TTC549 (cell line): ENCODE measurements around the gene PRRC2B.
"Not testable (repeated sequence)": the region's sequence is repeated elsewhere in the genome, so short reads cannot be mapped to it uniquely, and the experiment has no call there.

Experiments used
- FAIRE-seq: peaks from 2 replicates; lab custom pipeline; 2012; peaks lifted over from hg19 to GRCh38; lab: Jason Lieb, UNC

Gene PRRC2B

DNA sequence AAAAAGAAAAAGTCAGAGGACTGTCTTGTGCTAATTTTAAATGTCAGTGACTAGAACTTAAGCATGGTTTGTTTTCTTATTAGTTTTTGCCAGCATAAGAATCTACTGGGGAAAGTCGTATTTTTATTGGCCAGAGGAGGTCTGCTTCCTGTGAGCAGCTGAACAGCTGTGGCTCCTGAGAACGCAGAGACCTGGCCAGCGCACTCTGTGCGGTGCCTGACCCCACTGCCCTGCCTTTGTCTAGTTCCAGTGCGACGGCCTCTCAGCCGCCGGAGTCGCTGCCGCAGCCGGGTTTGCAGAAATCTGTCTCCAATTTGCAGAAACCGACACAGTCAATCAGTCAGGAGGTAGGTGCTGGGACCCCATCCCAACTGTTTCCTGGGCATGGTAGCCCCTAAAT, 42.5 kb downstream of the PRRC2B start:
- no peak for FAIRE-seq

DNA sequence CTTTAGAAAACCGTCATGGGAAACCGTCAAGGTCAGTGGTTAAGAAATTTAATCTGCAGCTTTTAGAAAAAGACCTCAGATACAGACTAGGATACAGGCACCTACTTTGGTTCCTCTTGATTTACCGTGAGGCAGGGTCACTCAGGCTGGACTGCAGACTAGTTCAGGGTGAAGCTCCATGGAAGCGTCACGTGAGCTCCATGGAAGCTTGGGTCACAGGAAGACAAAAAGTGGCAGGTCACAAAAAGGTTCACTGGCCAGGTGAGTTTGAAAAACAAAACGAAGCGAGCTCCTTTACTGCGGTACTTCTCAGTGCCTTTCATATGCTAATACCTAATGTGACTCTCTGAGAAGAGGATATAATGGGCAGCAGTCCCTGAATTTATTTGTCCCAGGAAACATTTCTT, 43.0 kb downstream of the PRRC2B start:
- no peak for FAIRE-seq

DNA sequence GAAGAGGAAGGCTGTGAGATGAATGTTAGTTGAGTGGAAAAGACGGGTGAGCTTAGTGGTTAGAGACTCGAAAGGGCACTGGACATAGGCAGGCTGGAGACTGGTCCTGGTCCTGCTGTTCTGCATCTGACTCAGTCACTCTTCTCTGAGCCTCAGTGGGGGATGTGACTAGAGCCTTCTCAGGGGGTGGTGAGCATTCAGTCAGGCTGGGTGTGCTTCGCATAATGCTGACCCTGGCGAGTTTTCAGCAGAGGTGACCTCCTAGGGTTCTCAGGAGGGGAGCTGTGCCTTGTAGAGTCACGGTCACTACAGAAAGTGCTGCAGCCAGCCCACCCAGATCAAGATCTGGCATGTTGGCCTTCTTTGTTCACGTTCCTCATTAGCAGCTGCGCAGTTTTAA, 44.3 kb downstream of the PRRC2B start:
- no peak for FAIRE-seq

DNA sequence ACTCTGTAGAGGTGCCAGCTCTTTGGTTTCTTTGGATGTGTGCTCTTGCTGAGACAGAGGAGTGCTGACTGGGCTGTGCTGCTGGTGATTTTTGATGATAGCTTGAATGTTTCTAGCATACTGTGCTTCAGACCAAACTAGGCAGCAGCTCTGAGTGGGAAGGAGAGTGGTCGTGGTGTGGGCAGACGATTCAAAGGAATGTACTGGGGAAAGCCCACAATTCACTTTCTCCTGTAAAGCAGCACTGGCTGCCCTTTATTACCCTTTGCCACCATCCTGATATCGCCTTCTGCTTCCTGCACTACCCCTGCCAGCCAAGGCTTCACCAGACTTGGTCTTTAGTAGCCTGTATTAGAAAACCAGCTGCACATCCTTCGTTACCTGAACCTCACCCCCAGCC, 45.3 kb downstream of the PRRC2B start:
- no peak for FAIRE-seq

DNA sequence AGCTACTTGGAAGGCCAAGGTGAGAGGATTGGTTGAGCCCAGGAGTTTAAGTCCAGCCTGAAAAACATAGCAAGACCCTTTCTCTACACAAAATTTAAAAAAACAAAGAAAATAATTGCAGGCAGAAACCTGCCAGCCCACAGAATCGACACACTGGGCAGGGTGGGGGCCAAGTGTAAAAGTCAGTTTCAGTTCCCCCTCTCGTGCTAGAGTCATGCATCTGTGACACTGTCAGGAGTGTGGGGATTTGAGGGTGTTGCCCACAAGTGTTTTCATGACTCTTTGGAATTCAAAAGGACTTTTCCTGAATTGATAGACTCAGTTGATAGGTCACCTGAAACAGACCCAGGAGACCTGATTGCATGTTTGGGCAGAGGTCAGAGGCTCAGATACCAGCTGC, 47.6 kb downstream of the PRRC2B start:
- no peak for FAIRE-seq

DNA sequence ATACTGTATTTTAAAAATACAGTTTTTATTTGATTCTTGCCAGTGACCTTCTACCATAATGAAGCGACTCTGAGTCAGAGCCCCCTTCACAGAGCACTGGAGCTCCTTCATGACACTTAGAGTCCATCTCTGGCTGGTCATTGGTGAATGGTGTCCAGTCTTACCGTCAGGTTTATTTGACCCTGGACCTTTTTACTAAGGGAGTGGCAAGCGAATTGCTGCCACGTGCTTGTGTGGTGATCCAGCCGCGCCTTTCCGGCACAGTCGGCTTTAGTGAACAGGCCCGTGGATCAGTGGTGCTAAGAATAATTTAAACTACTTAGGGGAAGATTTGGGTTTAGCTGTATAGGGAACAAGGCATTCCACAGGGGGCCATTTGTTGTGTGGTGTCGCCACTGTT, 48.5 kb downstream of the PRRC2B start:
- no peak for FAIRE-seq

DNA sequence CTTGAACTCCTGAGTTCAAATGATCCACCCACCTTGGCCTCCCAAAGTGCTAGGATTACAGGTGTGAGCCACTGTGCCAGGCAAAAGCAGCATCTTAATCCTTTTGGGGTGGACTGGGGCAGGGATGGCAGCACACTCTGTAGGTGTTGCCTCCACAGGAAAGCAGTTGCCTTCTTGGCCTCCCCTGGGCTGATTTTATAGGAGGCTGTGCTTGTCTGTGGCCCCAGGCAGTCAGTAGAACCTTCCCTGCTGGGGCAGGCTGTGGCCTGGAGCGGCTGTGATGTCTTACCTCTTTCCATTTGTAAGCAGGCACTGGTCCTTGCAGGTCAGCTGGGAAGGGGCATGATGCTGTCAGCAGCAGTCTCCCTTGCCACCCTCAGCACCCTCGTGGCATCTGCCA, 49.8 kb downstream of the PRRC2B start:
- no peak for FAIRE-seq

DNA sequence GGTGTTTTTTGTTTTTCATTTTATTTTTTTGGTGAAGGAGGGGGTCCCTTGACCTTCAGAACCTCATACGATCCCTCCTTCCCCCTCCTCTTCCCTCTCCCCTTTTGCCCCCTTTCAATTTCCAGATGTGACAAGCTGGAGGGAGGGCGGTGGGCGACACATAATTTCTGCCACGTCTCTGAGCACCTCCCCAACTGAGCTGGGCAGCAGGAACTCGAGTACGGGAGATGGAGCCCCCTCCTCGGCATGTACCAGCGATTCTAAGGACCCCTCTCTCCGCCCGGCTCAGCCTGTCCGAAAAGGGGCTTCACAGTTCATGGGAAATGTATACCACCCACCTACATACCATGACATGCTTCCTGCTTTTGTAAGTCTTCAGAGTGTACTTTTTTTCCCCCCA, 52.4 kb downstream of the PRRC2B start:
- FAIRE-seq: no peak

DNA sequence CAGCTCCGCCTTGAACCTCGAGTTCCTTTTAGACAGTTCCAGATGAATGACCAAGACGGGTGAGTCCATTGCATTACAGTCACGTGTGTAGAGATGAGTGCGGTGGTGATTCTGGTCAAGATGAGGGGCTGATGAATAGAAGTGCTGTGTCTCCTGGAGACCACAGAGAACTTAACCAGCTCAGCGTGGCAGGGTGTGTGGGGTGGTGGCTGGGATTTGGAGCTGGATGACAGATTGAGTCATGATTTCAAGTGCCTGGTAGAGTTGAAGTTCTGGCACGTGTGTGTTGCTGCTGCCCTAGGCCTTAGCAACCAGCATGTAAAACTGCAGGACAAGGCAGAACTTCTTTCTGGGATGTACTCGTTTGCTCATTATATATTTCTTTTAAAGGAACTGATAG, 53.3 kb downstream of the PRRC2B start:
- FAIRE-seq: no peak

DNA sequence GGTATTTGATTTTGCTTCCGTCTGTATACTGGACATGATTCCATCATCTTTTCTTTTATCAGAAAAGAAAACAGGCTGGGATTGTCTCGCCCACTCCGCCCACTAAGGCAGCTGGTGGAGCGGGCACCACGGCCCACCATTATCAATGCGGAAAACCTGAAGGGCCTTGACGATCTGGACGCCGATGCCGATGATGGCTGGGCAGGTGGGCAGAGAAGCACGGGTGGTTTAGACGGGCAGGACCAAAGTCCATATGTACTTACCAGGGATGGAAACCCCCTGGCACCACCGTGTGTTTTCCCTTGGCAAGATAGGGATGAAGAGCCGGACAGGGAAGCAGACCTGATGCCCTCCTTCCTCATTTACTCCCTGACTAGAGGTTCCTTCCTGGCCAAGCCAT, 53.7 kb downstream of the PRRC2B start:
- FAIRE-seq: no peak

DNA sequence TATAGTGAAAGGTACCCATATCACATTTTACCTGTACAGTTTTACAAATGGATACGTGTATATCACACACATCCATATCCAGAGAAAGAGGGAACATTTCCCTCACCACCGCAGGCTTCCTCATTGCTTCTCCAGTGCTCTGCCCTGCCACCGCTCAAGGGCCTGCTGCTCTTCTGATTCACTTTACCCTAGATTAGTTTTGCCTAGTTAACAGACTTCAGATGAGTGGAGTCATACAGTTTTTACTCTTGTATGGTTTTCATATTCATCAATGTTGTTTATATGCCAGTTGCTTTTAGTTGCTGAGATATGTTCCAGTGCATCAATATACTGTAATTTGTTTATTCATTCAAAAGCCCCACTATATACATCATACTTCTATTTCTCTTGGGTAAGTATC, 54.9 kb downstream of the PRRC2B start:
- FAIRE-seq: no peak

DNA sequence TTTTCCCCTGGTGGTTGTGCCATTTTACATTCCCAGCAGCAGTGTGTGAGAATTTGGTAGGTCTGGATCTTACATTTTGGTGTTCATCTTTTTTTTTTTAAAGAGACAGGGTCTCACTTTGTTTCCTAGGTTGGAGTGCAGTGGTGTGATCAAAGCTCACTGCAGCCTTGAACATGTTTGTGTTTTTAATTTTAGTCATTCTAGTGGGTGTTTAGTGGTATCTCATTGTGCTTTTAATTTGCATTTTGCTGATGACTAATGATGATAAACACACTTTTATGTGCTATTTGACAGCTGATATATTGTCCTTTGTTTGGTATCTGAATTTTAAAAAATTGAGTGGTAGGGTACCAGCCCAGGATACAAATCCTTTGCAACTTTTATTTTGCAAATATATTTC, 55.4 kb downstream of the PRRC2B start:
- no peak for FAIRE-seq

DNA sequence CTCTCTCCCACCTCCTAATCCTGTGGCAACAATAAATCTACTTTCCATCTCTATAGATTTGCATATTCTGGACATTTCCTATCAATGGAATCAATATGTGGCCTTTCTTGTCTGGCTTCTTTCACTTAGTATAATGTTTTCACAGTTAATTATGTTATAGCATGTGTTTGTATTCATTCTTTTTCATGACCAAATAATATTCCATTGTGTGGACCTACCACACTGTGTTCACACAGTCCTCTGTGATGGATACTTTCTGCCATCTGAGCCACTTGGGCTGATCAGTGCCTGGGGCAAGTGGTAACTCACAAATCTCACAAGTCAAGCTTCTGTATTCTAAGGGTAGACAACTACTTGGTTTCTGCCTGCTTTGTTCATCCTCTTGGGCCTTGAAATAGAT, 60.1 kb downstream of the PRRC2B start:
- no peak for FAIRE-seq

DNA sequence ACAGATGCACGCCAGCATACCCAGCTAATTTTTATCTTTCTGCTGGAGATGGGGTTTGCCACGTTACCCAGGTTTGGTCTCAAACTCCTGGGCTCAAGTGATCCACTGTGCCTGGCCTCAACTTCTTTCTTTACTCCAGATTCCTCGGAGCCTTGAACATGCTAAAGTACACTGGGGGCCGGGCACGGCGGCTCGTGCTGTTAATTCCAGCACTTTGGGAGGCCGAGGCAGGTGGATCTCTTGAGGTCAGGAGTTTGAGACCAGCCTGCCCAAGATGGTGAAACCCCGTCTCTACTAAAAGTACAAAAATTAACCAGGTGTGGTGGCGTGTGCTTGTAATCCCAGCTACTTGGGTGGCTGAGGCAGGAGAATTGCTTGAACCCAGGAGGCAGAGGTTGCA, 61.8 kb downstream of the PRRC2B start:
- not testable (repeated sequence) for FAIRE-seq

DNA sequence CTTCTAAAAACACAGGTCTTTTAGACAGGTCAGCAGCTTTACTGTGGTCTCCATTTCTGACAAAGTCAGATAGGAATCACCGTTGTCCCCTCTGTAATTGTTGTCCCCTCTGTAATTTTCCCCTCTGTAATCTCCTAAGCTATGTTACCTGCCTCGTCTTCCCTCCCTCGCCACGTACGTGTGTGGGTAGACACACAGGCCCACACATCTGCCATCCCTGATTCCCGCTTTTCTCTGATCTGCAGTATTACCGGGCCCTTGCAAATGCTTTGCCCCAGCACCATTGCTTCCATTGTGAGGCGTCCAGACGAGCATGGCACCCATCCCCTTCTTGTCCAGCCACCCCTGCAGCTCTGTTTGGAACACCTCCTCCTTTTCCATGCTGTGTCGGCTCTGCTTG, 63.9 kb downstream of the PRRC2B start:
- no peak for FAIRE-seq

DNA sequence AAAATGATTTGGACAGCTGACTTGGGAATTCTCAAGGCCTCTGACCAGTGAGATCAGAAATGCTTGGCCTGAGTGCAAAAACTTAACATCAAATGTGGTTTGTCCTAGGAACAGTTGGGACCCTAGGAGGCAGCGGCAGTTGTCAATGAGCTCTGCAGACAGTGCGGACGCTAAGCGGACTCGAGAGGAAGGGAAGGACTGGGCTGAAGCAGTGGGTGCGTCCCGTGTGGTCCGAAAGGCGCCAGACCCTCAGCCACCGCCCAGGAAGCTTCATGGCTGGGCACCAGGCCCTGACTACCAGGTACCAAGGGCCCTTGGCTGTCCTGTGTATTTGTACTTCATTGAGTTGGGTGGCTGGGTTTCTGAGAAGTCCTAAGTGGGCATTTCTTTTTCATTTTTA, 65.2 kb downstream of the PRRC2B start:
- no peak for FAIRE-seq

DNA sequence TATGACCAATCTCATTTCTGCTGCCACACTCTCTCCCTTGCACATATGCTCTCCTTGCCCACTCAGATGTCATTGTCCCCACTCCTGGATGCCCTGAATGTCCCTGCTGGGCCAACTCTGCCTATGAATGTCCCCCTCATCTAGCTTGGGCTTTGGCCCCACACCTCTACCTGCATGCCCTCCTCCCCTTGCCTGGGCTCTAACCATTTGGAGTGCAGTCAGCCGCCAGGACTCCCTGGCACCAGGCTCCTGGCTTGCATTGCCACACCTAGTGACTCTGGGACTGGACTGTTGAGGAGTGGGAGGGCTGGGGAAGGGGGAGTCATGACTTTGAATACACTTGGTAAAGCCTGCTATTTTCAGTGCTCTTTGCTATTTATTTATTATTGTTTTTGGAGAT, 67.3 kb downstream of the PRRC2B start:
- FAIRE-seq: no peak

DNA sequence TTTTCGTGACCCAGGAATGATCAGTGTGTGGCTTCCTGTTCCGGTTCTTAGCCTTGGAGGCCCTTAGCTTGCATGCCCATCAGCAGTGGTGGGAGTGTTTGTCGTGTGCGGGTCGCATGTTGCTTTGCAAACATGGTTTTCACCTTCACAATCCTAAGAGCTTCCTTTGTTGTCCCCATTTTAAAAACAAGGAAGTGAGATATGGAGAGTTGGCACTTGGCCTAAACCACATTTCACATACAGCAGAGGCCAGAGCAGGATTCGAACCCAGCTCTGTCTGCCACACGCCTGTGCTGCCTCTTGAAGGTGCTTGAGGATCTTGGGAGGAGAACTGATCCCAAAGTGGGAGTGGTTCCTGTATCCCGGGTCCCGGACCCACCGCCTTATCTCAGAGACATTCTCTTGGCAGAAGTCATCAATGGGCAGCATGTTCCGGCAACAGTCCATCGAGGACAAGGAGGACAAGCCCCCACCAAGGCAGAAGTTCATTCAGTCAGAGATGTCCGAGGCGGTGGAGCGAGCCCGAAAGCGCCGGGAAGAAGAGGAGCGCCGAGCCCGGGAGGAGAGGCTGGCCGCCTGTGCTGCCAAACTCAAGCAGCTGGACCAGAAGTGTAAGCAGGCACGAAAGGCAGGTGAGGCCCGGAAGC, 70.6 kb downstream of the PRRC2B start:
- no peak for FAIRE-seq

DNA sequence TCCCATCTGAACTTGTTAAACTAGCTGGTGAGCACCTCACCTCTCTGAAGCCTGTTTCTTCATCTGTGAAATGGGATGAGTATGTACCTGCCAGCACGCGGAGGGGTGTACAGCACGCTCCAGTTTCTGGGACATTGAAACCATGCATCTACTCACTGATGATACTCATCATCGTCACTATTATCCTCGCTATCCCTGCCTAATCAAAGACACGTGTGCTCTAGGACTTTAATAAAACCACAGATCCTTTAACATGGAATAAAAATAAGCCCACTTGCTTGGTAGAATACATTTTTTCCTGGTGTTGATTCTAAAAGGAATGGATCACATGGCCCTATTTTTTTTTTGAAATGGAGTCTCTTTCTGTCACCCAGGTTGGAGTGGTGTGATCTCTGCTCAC, 71.5 kb downstream of the PRRC2B start:
- no peak for FAIRE-seq

DNA sequence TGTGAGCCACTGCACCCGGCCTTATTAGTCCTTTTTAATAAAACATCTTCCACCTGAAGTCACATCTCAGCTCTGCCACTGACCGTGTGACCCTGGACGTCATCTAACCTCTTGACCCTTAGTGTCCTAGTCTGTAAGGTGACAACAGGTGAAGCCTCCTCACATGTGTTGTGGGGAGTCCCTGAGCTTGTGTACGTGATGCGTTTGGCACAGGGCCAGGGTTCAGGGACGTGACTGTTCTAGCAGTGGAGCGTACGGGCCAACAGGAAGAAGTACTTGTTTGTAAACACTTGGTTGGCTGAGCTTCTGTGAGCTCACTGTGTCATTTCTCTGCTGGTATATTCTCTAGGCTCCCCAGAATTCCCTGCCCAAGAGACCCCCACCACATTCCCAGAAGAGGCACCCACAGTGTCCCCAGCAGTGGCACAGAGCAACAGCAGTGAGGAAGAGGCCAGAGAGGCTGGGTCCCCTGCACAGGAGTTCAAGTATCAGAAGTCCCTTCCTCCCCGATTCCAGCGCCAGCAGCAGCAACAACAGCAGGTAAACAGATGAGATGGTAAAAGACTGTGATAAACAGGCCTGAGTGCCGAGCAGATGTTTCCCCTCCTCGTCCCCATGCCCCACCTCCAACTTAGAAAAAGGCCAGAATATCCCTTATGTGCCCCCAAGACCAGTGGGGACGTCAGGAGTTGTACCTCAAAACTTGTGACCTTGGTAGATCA, 73.5 kb downstream of the PRRC2B start:
- no peak for FAIRE-seq

DNA sequence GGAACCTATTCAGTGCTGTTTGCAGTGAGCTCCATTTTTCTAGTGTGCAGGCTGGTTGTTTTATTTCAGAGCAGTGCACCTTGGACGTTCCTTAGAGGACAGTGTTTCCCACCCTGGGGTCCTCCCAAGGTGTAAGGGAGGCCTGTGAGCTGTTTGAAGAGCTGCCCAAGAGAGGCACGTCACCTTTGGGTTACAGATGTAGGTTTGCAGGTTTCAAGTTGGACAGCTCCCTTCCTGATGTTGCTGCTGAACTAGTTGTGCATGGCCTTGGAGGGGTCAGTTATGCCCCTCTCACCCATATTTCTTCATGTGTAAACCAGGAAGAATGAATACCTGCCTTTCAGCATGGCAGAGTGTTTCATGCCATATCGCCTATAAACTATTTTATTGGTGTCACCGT, 74.1 kb downstream of the PRRC2B start:
- FAIRE-seq: no peak

DNA sequence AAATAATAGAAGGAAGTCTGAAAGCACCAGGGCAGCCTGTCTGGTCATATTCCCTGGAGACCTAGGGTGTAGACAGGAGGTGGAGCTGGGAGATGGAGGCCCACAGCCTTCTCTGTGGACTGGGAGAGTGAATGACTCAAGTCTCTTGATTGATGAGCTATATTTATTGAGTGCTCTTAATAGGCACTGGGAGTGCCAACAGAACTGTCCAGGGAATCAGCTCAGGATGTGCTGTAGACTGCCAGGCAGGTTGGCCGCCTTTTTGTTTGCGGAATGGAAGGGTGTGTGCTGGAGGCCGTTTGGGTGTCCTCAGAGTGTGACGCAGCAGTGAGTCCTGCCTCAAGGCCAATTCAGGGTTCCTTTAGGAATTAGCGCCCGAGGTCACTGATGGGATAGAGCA, 75.5 kb downstream of the PRRC2B start:
- no peak for FAIRE-seq

DNA sequence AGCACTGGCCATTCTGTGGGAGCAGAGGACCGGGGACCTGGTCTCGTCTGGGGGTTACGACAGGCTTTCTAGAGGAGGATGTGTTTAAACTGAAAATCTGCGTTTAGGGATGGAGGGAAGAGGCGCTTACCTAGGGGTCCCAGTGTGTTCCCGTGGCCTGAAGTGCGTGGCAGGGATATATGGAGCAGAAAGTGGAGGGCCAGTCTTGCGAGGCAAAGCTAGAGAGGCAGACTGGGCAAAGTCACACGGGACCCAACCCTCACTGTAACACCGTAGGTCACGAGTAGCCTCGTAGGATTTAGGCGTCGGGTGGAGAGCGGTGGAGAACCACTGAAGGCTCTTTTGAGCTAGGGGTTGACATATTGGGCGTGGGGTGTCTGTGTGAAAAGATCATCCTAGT, 76.1 kb downstream of the PRRC2B start:
- no peak for FAIRE-seq

DNA sequence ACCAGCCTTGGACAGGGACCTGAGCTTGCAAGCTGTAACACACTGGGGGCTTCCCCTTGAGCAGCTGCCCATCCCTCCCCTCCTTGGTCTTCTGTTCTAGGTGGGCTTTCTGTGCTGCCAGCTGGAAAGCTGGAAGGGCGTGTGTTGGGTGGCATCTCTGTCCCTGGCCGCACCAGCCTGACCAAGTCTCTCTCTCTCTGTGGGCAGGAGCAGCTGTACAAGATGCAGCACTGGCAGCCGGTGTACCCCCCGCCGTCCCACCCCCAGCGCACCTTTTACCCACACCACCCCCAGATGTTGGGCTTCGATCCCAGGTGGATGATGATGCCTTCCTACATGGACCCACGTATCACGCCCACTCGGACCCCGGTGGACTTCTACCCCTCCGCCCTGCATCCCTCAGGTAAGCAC, 76.7 kb downstream of the PRRC2B start:
- FAIRE-seq: no peak
